KMS-11 (cell line): ENCODE measurements around the gene CES3.
"Not testable (repeated sequence)": the region's sequence is repeated elsewhere in the genome, so short reads cannot be mapped to it uniquely, and the experiment has no call there.

ENCODE experiments used
- H2AFZ ChIP-seq: fragments of 200-600 bp; sonication (generic); 2 replicates; pipeline ENCODE4 v1.6.1; 2016; ENCODE audit warnings: antibody characterized with exemption, mixed run types, low read depth
- H3K27ac ChIP-seq: fragments of 200-600 bp; sonication (generic); 2 replicates; pipeline ENCODE4 v1.6.1; 2016; ENCODE audit warnings: mild to moderate bottlenecking, mixed run types
- H3K27me3 ChIP-seq: fragments of 200-600 bp; sonication (generic); 2 replicates; pipeline ENCODE4 v1.6.1; 2017; ENCODE audit warnings: mild to moderate bottlenecking, low read depth, mixed run types, moderate library complexity; ENCODE audit not compliant: insufficient read depth
- H3K36me3 ChIP-seq: fragments of 200-600 bp; sonication (generic); 2 replicates; pipeline ENCODE4 v1.6.1; 2017; ENCODE audit warnings: mild to moderate bottlenecking, mixed run types; ENCODE audit not compliant: insufficient read depth
- H3K4me1 ChIP-seq: fragments of 200-600 bp; sonication (generic); 2 replicates; pipeline ENCODE4 v1.6.1; 2016; ENCODE audit warnings: mild to moderate bottlenecking, low read depth, mixed run types; ENCODE audit not compliant: poor library complexity, severe bottlenecking
- H3K4me2 ChIP-seq: fragments of 200-600 bp; sonication (generic); 2 replicates; pipeline ENCODE4 v1.7.0; 2016; ENCODE audit warnings: mild to moderate bottlenecking, mixed run types
- H3K4me3 ChIP-seq: fragments of 200-600 bp; sonication (generic); IDR thresholded peaks from 2 replicates; pipeline ENCODE4 v1.6.1; 2017; ENCODE audit warnings: low read depth, low read length, mixed read lengths; ENCODE audit not compliant: insufficient read depth
- H3K79me2 ChIP-seq: fragments of 200-600 bp; sonication (generic); 2 replicates; pipeline ENCODE4 v1.6.1; 2016; ENCODE audit warnings: low read depth, mixed run types; ENCODE audit not compliant: insufficient read depth
- H3K9ac ChIP-seq: fragments of 200-600 bp; sonication (generic); 2 replicates; pipeline ENCODE4 v1.6.1; 2016; ENCODE audit warnings: mild to moderate bottlenecking, mixed run types
- H4K20me1 ChIP-seq: fragments of 200-600 bp; sonication (generic); 2 replicates; pipeline ENCODE4 v1.6.1; 2016; ENCODE audit warnings: mild to moderate bottlenecking, mixed run types; ENCODE audit not compliant: insufficient read depth
- CTCF ChIP-seq: fragments of 200-600 bp; sonication (generic); conservative IDR thresholded peaks from 2 replicates; pipeline ENCODE4 v1.6.1; 2017; ENCODE audit warnings: low read depth, mild to moderate bottlenecking, antibody characterized with exemption, low read length, moderate library complexity, mixed read lengths

Gene CES3

GRCh38 chr16:66932076-66932475 is 29.0 kb upstream of the CES3 start:
- H3K27me3 ChIP-seq, result no peaks in the 10 kb centered on the region

GRCh38 chr16:66933776-66934137 is 27.3 kb upstream of the CES3 start:
- Histone ChIP-seq H3K36me3 (no peaks in the 10 kb centered on the region), H4K20me1 (no peaks in the 10 kb centered on the region), H3K79me2 (peaks cover 22% of the 10 kb centered on the region), H3K4me3 (no peak overlapping the region), H3K27ac (0 out of 2 replicates have a peak overlapping the region, but pooled peaks have one; percentile 7), H3K4me2 (peak overlapping the region; percentile 98), H3K27me3 (no peaks in the 10 kb centered on the region), H3K9ac (peak overlapping the region; percentile 59; the same call in 1 of the 2 replicates), H3K4me1 (peaks cover 33% of the 10 kb centered on the region), H2AFZ (peak overlapping the region; percentile 60; the same call in 1 of the 2 replicates)
- no peak for TF ChIP-seq CTCF

More at GRCh38 chr16:66932076-66932475, 29.0 kb upstream of the CES3 start:
- Histone ChIP-seq H3K4me1 (peaks cover 50% of the 10 kb centered on the region), H2AFZ (no peak overlapping the region), H3K4me3 (no peak overlapping the region), H3K27ac (no peak overlapping the region), H4K20me1 (no peaks in the 10 kb centered on the region), H3K79me2 (peaks cover 22% of the 10 kb centered on the region), H3K36me3 (no peaks in the 10 kb centered on the region), H3K4me2 (no peak overlapping the region), H3K9ac (no peak overlapping the region)
- TF ChIP-seq CTCF, result no peak

- Histone ChIP-seq H3K4me2 (peak within 1 kb of the TSS; percentile 98), H3K36me3 (no peaks in the 10 kb centered on the region), H4K20me1 (no peaks in the 10 kb centered on the region), H3K4me3 (no peak within 1 kb of the TSS), H3K27me3 (no peaks in the 10 kb centered on the region), H3K9ac (peak within 1 kb of the TSS; percentile 59), H3K27ac (0 out of 2 replicates have a peak within 1 kb of the TSS, but pooled peaks have one; percentile 18), H3K79me2 (peaks cover 22% of the 10 kb centered on the region), H3K4me1 (peaks cover 29% of the 10 kb centered on the region), H2AFZ (peak within 1 kb of the TSS; percentile 60)
- TF ChIP-seq CTCF, result no peak
Measured at GRCh38 chr16:66934138-66934838, 26.8 kb upstream of the CES3 start, which contains the start of gene CIAO2B. TSS of gene CIAO2B (minus strand) at chr16:66934402. CDS start at chr16:66934364, 38 bp downstream.

- H3K27me3 ChIP-seq, H3K4me3 ChIP-seq, H4K20me1 ChIP-seq, H3K36me3 ChIP-seq: not testable (repeated sequence)
- Histone ChIP-seq H3K4me2 (peak overlapping the region; percentile 76), H3K27ac (0 out of 2 replicates have a peak overlapping the region, but pooled peaks have one; percentile 18), H2AFZ (peak overlapping the region; percentile 60), H3K79me2 (peaks cover 22% of the 10 kb centered on the region), H3K9ac (peak overlapping the region; percentile 59), H3K4me1 (peaks cover 27% of the 10 kb centered on the region)
Measured at GRCh38 chr16:66934839-66935313, 26.2 kb upstream of the CES3 start.
